DMS 273 (cell line): ENCODE data around the gene SYNGR3.

Experiments used
- DNase-seq: peaks from one replicate; lab custom pipeline; 2025; ENCODE audit not compliant: unreplicated experiment; lab: John Stamatoyannopoulos, UW

The SYNGR3 gene

GRCh38 chr16:1991948-1992703 lies 2.4 kb downstream of the SYNGR3 start:
- DNase-seq, result peak; percentile 33

GRCh38 chr16:1992704-1993317 lies 3.0 kb downstream of the SYNGR3 start:
- no peak for DNase-seq

GRCh38 chr16:1993731-1994131 lies 4.0 kb downstream of the SYNGR3 start:
- DNase-seq, result peak; percentile 47

- DNase-seq, result no peak
Observed at GRCh38 chr16:1997494-1998359, 8.0 kb downstream of the SYNGR3 start.

- no peak for DNase-seq
Observed at GRCh38 chr16:1998360-1998835, 8.6 kb downstream of the SYNGR3 start.

- DNase-seq, result no peak
Observed at GRCh38 chr16:1998852-1999801, 9.4 kb downstream of the SYNGR3 start.

GRCh38 chr16:1999866-2000514 lies 10.2 kb downstream of the SYNGR3 start:
- DNase-seq, result no peak

- DNase-seq, result no peak
Observed at GRCh38 chr16:2001035-2001434, 11.3 kb downstream of the SYNGR3 start.

- no peak for DNase-seq
Observed at GRCh38 chr16:2001456-2002355, 11.9 kb downstream of the SYNGR3 start.

- no peak for DNase-seq
Observed at GRCh38 chr16:2002406-2003230, 12.8 kb downstream of the SYNGR3 start.

- DNase-seq, result no peak
Observed at GRCh38 chr16:2003231-2003826, 13.6 kb downstream of the SYNGR3 start.

GRCh38 chr16:2003827-2004641 lies 14.3 kb downstream of the SYNGR3 start:
- DNase-seq, result peak; percentile 99

- peak; percentile 83 for DNase-seq
Observed at GRCh38 chr16:2004795-2005517, 15.2 kb downstream of the SYNGR3 start.

GRCh38 chr16:2005646-2006045 lies 15.9 kb downstream of the SYNGR3 start:
- DNase-seq, result peak; percentile 87

- no peak for DNase-seq
Observed at GRCh38 chr16:2006317-2006716, 16.5 kb downstream of the SYNGR3 start.
